ENCODE measurements around the gene FAM117A. TPM values are rescaled to one million over a fixed set of nuclear protein-coding genes. Genes with fewer than 3 reads are reported as not detected.

Gene FAM117A
- total and polyA plus RNA-seq, 11 donors, result 5.2 to 18.5 (median 10.4) TPM

DNA sequence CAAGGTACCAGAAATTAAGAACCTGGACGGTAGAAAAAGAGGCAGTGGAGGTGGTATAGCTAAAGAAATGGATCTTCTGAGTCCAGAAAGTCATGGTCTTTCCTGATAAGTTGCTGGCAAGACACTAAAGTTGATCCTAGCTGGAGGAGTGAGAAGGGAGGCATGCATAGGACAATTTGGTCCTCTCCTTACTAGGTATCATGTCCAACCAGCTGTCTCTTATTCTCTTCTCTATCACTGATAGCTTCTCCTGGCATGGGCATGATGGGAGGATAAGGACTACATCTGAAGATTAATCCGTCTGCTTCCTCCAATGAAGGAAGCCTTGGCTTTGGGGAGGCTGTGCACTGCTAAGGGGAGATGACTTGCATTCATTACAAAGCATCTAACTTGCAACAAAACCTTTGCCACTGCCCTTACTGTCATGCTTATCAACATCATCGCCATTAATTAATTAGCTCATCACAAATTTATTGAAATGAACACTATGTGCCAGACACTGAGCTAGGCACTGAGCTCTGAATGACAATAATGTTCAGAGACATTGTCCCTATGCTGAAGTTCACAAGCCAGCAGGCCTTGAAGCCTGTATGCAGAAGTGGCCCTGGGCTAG lies 3.1 kb upstream of the FAM117A start:
- TF ChIP-seq, protein P1, sequence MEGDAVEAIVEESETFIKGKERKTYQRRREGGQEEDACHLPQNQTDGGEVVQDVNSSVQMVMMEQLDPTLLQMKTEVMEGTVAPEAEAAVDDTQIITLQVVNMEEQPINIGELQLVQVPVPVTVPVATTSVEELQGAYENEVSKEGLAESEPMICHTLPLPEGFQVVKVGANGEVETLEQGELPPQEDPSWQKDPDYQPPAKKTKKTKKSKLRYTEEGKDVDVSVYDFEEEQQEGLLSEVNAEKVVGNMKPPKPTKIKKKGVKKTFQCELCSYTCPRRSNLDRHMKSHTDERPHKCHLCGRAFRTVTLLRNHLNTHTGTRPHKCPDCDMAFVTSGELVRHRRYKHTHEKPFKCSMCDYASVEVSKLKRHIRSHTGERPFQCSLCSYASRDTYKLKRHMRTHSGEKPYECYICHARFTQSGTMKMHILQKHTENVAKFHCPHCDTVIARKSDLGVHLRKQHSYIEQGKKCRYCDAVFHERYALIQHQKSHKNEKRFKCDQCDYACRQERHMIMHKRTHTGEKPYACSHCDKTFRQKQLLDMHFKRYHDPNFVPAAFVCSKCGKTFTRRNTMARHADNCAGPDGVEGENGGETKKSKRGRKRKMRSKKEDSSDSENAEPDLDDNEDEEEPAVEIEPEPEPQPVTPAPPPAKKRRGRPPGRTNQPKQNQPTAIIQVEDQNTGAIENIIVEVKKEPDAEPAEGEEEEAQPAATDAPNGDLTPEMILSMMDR (IDR thresholded peaks at IDR 0.05), result no peak
- TF ChIP-seq POLR2A (IDR thresholded peaks at IDR 0.05), result no peak
- no peak overlapping the region for H3K4me3 ChIP-seq
- WGBS, 4 donors, result 68 to 72% (median 69%) methylated on average over 3 of the region's 3 CpGs

GRCh38 chr17:49764559-49765180 lies 739 bp upstream of the FAM117A start:
- no peak for TF ChIP-seq POLR2A (IDR thresholded peaks at IDR 0.05)
- TF ChIP-seq, protein P1 (IDR thresholded peaks at IDR 0.05), result no peak
- WGBS, 4 donors, result 17 to 27% (median 21%) methylated on average over 8 of the region's 8 CpGs
- H3K9me3 ChIP-seq, result no peaks in the 10 kb centered on the region
- DNase-seq (no peak), ATAC-seq (no peak)
- peak overlapping the region in 10 of 12 donors; percentile 69 to 96 (median 74) for H3K4me3 ChIP-seq
- H3K27me3 ChIP-seq, result no peaks in the 10 kb centered on the region
- H3K4me1 ChIP-seq, result peaks cover 0 to 37% (median 11%) of the 10 kb centered on the region in 12 donors
- intact Hi-C loops (cut with DNase I), result loop anchor here in 5 of 10 donors (1.0 to 5.0 kb wide), 4 partner anchors 24 to 56 kb away; partner anchors contain the start of gene KAT7 (in 1 of the 5)
- peak overlapping the region in 9 of 12 donors; percentile 2 to 84 (median 37) for H3K27ac ChIP-seq
- no peaks in the 10 kb centered on the region for H3K36me3 ChIP-seq

More for the DNA sequence above, 3.1 kb upstream of the FAM117A start:
- Histone ChIP-seq H3K27ac (no peak overlapping the region), H3K27me3 (no peaks in the 10 kb centered on the region), H3K36me3 (no peaks in the 10 kb centered on the region), H3K4me1 (peaks cover 0 to 16% (median 9%) of the 10 kb centered on the region in 12 donors), H3K9me3 (no peaks in the 10 kb centered on the region)
- DNase-seq, result no peak
- intact Hi-C loops (cut with DNase I), result loop anchor here in 2 of 10 donors (5.0 kb wide), 1 partner anchor 45 kb away; no protein-coding TSS in a partner anchor
- ATAC-seq, result no peak

- peak overlapping the region in 8 of 12 donors; percentile 70 to 96 (median 76) for H3K4me3 ChIP-seq
- no peaks in the 10 kb centered on the region for H3K27me3 ChIP-seq
- intact Hi-C loops (cut with DNase I), result loop anchor here in 3 of 10 donors (5.0 kb wide), 2 partner anchors 35 to 40 kb away; no protein-coding TSS in a partner anchor
- no peak for DNase-seq
- H3K9me3 ChIP-seq, result no peaks in the 10 kb centered on the region
- TF ChIP-seq, protein P1 (IDR thresholded peaks at IDR 0.05), result no peak
- peaks cover 0 to 7% (median 0%) of the 10 kb centered on the region in 9 donors for H3K36me3 ChIP-seq
- ATAC-seq, result no peak
- WGBS, 4 donors, result 70 to 83% (median 77%) methylated on average over 6 of the region's 6 CpGs
- peak overlapping the region in 3 of 12 donors; percentile 7 to 89 (median 84) for H3K27ac ChIP-seq
- H3K4me1 ChIP-seq, result peaks cover 0 to 50% (median 20%) of the 10 kb centered on the region in 12 donors
These were observed 1.6 kb downstream of the FAM117A start for GRCh38 chr17:49762151-49762941.
